ENCODE data around the gene ARSB.
"Not testable (repeated sequence)": the region's sequence is repeated elsewhere in the genome, so short reads cannot be mapped to it uniquely, and the experiment has no call there.

ARSB gene

DNA sequence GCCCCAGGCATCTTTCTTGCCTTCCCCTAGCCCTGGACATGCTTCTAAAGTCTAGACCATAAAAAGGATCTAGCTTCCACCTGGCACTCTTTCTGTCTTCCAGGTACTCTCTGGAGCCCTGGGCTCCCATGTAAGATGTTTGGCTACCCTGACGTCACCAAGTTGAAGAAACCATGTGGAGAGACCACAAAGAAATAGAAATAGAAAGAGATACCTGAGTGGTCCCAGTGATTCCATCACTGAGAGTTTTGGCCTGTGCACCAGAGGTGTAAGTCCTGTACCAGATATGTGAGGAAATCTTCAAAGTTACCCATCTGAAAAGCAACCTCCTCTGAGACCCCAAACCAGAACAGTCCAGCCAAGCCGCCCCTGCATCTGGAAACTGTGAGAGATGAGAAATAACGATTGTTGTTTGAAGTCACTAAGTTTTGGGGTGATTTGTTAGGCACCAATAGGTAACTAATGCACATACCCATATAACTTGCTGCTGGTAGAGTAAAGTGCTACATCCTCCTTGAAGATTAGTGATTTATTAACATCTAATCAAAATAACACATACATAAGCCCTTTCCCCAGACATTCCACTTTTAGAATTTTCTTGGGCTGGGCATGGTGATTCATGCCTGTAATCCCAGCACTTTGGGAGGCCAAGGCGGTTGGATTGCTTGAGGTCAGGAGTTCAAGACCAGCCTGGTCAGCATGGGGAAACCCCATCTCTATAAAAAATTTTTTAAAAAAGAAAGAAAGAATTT, 250.8 kb downstream of the ARSB start:
- H3K9me3 ChIP-seq (ENCODE audit: insufficient read depth, low read length) = no peaks in the 10 kb centered on the region
- no peaks in the 10 kb centered on the region for H3K27me3 ChIP-seq (ENCODE audit: low read depth, low read length)
- no peaks in the 10 kb centered on the region for H3K36me3 ChIP-seq (replicated peaks; ENCODE audit: low read depth, low read length)
- no peak overlapping the region for H3K9ac ChIP-seq (ENCODE audit: low read length)
- H2AFZ ChIP-seq (ENCODE audit: low read depth, low read length) = no peak overlapping the region
- H3K4me2 ChIP-seq (ENCODE audit: low read length) = no peak overlapping the region
- peaks cover 42% of the 10 kb centered on the region for H3K4me1 ChIP-seq (ENCODE audit: low read length)
- H4K20me1 ChIP-seq (ENCODE audit: insufficient read depth, low read length) = no peaks in the 10 kb centered on the region
- H3K27ac ChIP-seq (ENCODE audit: low read length) = no peak overlapping the region
- no peak overlapping the region for H3K4me3 ChIP-seq (ENCODE audit: low read length)
- H3K79me2 ChIP-seq (ENCODE audit: low read length) = no peaks in the 10 kb centered on the region
- TF ChIP-seq CTCF (IDR thresholded peaks at IDR 0.05; ENCODE audit: low read depth, low read length) (no peak), EZH2phosphoT487 (IDR thresholded peaks at IDR 0.05; ENCODE audit: low read depth) (no peak)

DNA sequence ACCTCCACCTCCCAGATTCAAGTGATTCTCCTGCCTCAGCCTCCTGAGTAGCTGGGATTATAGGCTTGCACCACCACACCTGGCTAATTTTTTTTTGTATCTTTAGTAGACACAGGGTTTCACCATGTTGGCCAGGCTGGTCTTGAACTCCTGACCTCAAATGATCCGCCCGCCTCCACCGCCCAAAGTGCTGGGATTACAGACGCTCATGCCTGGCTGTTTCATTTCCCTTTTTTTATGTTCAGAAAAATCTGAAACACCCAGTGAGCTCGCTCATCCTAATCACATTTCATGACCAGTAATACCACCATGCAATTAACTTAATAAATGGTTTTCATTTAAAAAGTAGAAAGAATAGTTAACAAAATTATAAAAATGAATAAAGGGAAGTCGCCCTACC, 252.4 kb downstream of the ARSB start:
- H3K4me1 ChIP-seq (ENCODE audit: low read length) = peaks cover 51% of the 10 kb centered on the region
- H3K9ac ChIP-seq (ENCODE audit: low read length); H3K27ac ChIP-seq (ENCODE audit: low read length); H3K9me3 ChIP-seq (ENCODE audit: insufficient read depth, low read length); H4K20me1 ChIP-seq (ENCODE audit: insufficient read depth, low read length); H3K27me3 ChIP-seq (ENCODE audit: low read depth, low read length); H3K4me3 ChIP-seq (ENCODE audit: low read length); H3K79me2 ChIP-seq (ENCODE audit: low read length); H3K36me3 ChIP-seq (replicated peaks; ENCODE audit: low read depth, low read length); H2AFZ ChIP-seq (ENCODE audit: low read depth, low read length): not testable (repeated sequence)
- peak overlapping the region; percentile 9; the same call in 1 of the 2 replicates for H3K4me2 ChIP-seq (ENCODE audit: low read length)

GRCh38 chr5:78731884-78732283, 253.2 kb downstream of the ARSB start:
- Histone ChIP-seq H4K20me1 (ENCODE audit: insufficient read depth, low read length) (no peaks in the 10 kb centered on the region), H3K9me3 (ENCODE audit: insufficient read depth, low read length) (peaks cover 3% of the 10 kb centered on the region; the same call in 1 of the 2 replicates), H3K36me3 (replicated peaks; ENCODE audit: low read depth, low read length) (no peaks in the 10 kb centered on the region), H3K4me2 (ENCODE audit: low read length) (no peak overlapping the region), H3K9ac (ENCODE audit: low read length) (no peak overlapping the region), H3K27me3 (ENCODE audit: low read depth, low read length) (no peaks in the 10 kb centered on the region), H3K4me1 (ENCODE audit: low read length) (peaks cover 57% of the 10 kb centered on the region), H3K27ac (ENCODE audit: low read length) (no peak overlapping the region), H3K4me3 (ENCODE audit: low read length) (no peak overlapping the region), H2AFZ (ENCODE audit: low read depth, low read length) (no peak overlapping the region), H3K79me2 (ENCODE audit: low read length) (no peaks in the 10 kb centered on the region)
- TF ChIP-seq EZH2phosphoT487 (IDR thresholded peaks at IDR 0.05; ENCODE audit: low read depth) (no peak), CTCF (IDR thresholded peaks at IDR 0.05; ENCODE audit: low read depth, low read length) (no peak)

DNA sequence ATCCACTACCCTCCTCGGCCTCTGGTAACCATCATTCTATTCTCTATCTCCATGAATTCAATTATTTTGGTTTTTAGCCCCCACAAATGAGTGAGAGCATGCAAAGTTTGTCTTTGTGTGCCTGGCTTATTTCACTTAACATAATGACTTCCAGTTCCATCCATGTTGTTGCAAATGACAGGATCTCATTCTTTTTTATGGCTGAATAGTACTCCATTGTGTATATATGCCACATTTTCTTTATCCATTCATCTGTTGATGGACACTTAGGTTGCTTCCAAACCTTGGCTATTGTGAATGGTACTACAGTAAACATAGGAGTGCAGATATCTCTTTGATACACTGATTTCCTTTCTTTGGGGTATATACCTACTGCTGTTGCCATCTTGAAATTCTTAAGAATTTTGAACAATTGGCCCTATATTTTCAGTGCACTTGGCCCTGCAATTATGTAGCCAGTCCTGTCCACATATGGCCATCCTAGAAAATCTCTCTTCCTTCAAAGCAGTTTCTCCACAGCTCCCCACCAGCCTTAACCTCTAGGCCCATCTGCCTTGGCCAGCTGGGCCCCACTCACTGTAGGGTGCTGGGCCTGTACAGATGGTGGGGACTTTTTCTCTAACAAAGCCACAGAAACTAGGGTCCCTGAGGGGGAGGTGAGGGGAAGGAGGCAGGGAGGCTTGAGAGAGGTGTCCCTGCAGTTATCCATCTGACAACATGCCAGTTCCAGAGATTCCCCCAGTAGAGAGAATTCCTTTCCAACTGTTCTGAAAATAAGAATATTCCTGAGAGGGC, 254.6 kb downstream of the ARSB start:
- no peaks in the 10 kb centered on the region for H3K79me2 ChIP-seq (ENCODE audit: low read length)
- no peak overlapping the region for H3K4me2 ChIP-seq (ENCODE audit: low read length)
- H3K27me3 ChIP-seq (ENCODE audit: low read depth, low read length) = no peaks in the 10 kb centered on the region
- no peak overlapping the region for H2AFZ ChIP-seq (ENCODE audit: low read depth, low read length)
- no peak for TF ChIP-seq EZH2phosphoT487 (IDR thresholded peaks at IDR 0.05; ENCODE audit: low read depth)
- TF ChIP-seq CTCF (IDR thresholded peaks at IDR 0.05; ENCODE audit: low read depth, low read length) = no peak
- no peak overlapping the region for H3K9ac ChIP-seq (ENCODE audit: low read length)
- no peak overlapping the region for H3K4me3 ChIP-seq (ENCODE audit: low read length)
- peaks cover 48% of the 10 kb centered on the region for H3K4me1 ChIP-seq (ENCODE audit: low read length)
- H3K9me3 ChIP-seq (ENCODE audit: insufficient read depth, low read length) = peaks cover 3% of the 10 kb centered on the region; the same call in 1 of the 2 replicates
- no peaks in the 10 kb centered on the region for H3K36me3 ChIP-seq (replicated peaks; ENCODE audit: low read depth, low read length)
- H3K27ac ChIP-seq (ENCODE audit: low read length) = no peak overlapping the region
- no peaks in the 10 kb centered on the region for H4K20me1 ChIP-seq (ENCODE audit: insufficient read depth, low read length)
